Type B pancreatic cell (in vitro differentiated cells): ENCODE data around the gene PPIE. TPM values are rescaled to one million over a fixed set of nuclear protein-coding genes. Genes with fewer than 3 reads are reported as not detected.
"Not testable (repeated sequence)": the region's sequence is repeated elsewhere in the genome, so short reads cannot be mapped to it uniquely, and the experiment has no call there.

Experiments
- DNase-seq: peaks from one replicate; pipeline ENCODE4 v3.0.0; 2021; ENCODE audit warnings: mixed read lengths; ENCODE audit not compliant: unreplicated experiment; ENCODE audit errors: extremely low spot score
- H3K27ac Mint-ChIP-seq: 2 replicates; pipeline ENCODE4 v1.8.0; 2021; ENCODE audit warnings: mild to moderate bottlenecking, mixed read lengths
- H3K27me3 Mint-ChIP-seq: 2 replicates; pipeline ENCODE4 v1.8.0; 2021; ENCODE audit warnings: mixed read lengths
- H3K36me3 Mint-ChIP-seq: 2 replicates; pipeline ENCODE4 v1.8.0; 2021; ENCODE audit warnings: mixed read lengths
- H3K4me1 Mint-ChIP-seq: one replicate; pipeline ENCODE4 v1.8.0; 2021; ENCODE audit warnings: mixed read lengths; ENCODE audit not compliant: unreplicated experiment
- H3K4me3 Mint-ChIP-seq: 2 replicates; pipeline ENCODE4 v1.8.0; 2021; ENCODE audit warnings: mild to moderate bottlenecking, mixed read lengths
- H3K9me3 Mint-ChIP-seq: 2 replicates; pipeline ENCODE4 v1.8.0; 2021; ENCODE audit warnings: mixed read lengths
- total RNA-seq: library from RNA; stranded (reverse); gene quantifications from 2 replicates; pipeline ENCODE4 v1.2.1, GENCODE V29; 2021; ENCODE audit warnings: low replicate concordance
- TF ChIP-seq, protein P1 (sequence below): fragments of 200-600 bp; sonication (generic); conservative IDR thresholded peaks from 2 replicates; pipeline ENCODE4 v1.5.0; 2021; ENCODE audit warnings: antibody characterized with exemption, mild to moderate bottlenecking

PPIE gene
- total RNA-seq, 1 donor from 2014 or later: 50.0 TPM

DNA sequence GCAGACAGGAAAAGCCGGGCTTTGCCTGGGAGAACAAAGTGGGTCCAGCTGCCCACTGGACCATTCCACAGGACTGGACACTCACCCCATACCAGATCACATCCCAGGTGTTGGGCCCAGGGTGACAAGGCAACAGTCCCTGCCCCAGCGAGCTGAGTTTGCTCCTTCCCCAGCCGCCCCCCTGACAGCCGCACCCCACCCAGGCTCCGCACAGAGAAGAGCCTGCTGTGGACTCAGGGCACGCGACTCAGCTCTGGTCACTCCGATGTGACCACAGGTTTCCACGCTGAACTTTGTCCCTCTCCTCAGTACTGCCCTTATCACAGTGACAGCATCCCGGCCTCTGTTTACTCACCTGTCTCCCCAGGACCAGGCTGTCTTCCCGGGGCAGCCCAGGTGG, 48.8 kb downstream of the PPIE start:
- H3K9me3 Mint-ChIP-seq: no peaks in the 10 kb centered on the region
- no peak overlapping the region for H3K27ac Mint-ChIP-seq
- H3K4me3 Mint-ChIP-seq: peak overlapping the region; percentile 71
- no peaks in the 10 kb centered on the region for H3K4me1 Mint-ChIP-seq
- H3K27me3 Mint-ChIP-seq: peaks cover 66% of the 10 kb centered on the region
- no peaks in the 10 kb centered on the region for H3K36me3 Mint-ChIP-seq
- DNase-seq: no peak
- TF ChIP-seq, protein P1, sequence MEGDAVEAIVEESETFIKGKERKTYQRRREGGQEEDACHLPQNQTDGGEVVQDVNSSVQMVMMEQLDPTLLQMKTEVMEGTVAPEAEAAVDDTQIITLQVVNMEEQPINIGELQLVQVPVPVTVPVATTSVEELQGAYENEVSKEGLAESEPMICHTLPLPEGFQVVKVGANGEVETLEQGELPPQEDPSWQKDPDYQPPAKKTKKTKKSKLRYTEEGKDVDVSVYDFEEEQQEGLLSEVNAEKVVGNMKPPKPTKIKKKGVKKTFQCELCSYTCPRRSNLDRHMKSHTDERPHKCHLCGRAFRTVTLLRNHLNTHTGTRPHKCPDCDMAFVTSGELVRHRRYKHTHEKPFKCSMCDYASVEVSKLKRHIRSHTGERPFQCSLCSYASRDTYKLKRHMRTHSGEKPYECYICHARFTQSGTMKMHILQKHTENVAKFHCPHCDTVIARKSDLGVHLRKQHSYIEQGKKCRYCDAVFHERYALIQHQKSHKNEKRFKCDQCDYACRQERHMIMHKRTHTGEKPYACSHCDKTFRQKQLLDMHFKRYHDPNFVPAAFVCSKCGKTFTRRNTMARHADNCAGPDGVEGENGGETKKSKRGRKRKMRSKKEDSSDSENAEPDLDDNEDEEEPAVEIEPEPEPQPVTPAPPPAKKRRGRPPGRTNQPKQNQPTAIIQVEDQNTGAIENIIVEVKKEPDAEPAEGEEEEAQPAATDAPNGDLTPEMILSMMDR: no peak

DNA sequence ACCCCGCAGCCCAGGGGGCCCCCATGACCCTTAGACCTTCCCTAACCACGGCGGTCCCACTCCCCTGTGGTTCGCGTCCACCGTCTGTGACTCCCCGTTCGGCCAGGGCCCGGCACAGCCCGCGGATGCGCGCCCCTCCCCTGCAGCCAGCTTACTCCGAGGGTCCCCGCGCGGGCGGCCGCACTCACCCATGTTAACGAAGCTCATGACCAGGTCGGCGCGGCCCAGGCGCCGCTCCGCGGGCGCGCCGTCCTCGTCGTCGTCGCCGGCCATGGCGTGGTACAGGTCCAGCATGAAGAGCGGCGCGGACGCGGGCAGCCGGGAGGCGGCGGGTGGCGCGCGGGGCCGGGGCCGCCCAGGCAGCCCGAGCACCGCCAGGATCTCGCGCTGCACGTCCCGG, 49.3 kb downstream of the PPIE start:
- not testable (repeated sequence) for H3K9me3 Mint-ChIP-seq, H3K4me1 Mint-ChIP-seq, H3K27ac Mint-ChIP-seq, DNase-seq, H3K4me3 Mint-ChIP-seq, H3K36me3 Mint-ChIP-seq
- H3K27me3 Mint-ChIP-seq: peaks cover 68% of the 10 kb centered on the region

DNA sequence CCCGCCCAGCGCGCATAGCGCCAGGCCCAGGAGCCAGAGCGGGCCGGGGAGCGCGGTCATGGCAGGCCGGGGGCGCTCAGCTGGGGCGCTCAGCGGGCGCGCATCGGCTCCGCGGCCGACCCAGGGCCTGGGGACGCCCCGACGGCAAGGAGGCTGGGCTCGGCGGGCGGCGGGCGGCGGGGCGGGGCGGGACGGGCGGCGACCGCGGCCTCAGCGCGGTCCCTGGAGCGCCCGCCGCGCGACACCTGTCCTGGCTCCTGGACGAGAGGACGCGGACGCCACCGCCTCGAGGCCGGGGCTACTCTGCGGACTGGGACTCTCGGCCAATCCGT, 49.7 kb downstream of the PPIE start:
- TF ChIP-seq, protein P1: no peak
- H3K36me3 Mint-ChIP-seq: no peaks in the 10 kb centered on the region
- H3K4me3 Mint-ChIP-seq: no peak overlapping the region
- H3K27ac Mint-ChIP-seq: no peak overlapping the region
- peaks cover 68% of the 10 kb centered on the region for H3K27me3 Mint-ChIP-seq
- no peaks in the 10 kb centered on the region for H3K4me1 Mint-ChIP-seq
- DNase-seq: no peak
- H3K9me3 Mint-ChIP-seq: no peaks in the 10 kb centered on the region

DNA sequence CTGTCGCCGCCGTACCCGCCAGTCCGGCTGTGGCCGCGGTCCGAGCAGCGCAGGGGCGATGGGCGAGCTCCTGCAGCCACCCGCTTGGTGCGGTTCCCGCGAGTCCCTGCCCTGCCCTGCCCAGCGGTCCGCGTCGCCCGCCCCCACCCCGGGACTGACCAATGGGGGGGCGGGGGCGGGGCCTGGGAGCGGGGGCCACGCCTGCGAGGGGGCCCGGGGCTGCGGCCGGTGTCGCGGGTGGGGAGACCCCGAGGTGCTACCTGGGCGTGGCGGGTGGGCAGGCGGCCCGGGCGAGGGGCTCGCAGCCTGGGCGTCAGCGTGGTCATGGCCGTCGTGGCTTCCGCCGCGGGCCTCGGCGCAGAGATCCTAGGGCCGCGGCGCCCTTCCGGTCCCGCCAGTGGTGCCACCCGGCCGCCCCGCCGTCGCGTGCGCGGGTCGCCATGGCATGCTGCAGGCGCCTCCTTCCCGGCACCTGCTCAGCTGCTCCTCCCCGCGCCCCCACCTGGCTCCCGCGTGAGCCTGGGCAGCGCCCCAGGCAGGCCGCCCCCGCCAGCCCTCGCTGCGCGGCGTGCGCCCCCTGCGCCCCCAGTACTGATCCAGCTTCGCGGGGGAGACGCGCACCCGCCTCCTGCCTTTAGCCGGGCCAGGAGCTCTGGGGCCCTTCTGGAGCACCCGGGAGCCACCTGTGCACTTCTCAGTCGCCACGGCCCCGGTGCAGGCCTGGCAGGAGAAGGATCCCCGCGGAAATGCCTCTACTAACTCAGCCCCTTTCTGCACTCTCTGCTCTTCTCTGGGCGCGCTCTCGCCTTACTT, 50.3 kb downstream of the PPIE start, which contains the start of gene BMP8B:
BMP8B (minus strand) TSS at position 108 of the 813 bp plus-strand sequence. CDS start 380 bp downstream, outside the sequence.
- Mint-ChIP-seq H3K4me1 (no peaks in the 10 kb centered on the region), H3K36me3 (no peaks in the 10 kb centered on the region), H3K27ac (no peak within 1 kb of the TSS), H3K4me3 (peak within 1 kb of the TSS; percentile 84), H3K27me3 (peaks cover 67% of the 10 kb centered on the region), H3K9me3 (no peaks in the 10 kb centered on the region)
- DNase-seq: no peak
- TF ChIP-seq, protein P1: no peak

DNA sequence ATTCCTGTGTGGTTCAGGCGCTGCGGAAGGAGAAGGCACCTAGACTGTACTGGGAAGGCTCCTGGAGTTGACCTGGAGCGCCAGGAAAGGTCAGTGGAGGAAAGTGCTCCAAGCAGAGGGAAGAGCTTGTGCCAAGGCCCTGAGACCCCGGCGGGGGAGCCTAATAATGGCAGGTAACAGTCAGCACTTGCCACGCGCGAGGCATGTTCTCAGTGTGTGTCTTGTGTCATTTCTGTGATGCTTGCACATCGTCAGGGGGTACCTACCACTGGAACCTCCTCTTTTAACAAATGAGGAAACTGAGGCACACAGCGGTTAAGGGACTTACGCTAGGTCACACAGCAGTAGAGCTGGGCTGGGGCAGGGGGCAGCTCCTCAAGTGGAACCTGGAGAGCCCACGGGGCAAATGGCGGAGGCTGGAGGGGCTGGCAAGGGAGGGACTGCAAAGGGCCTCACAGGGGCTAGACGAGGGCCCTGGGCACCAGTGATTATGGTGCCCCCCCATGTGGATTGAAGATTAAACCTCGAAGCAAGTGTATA, 51.0 kb downstream of the PPIE start:
- Mint-ChIP-seq H3K4me3 (peak overlapping the region; percentile 84), H3K4me1 (no peaks in the 10 kb centered on the region), H3K36me3 (no peaks in the 10 kb centered on the region), H3K9me3 (no peaks in the 10 kb centered on the region), H3K27me3 (peaks cover 67% of the 10 kb centered on the region), H3K27ac (no peak overlapping the region)
- TF ChIP-seq, protein P1: no peak
- DNase-seq: no peak

DNA sequence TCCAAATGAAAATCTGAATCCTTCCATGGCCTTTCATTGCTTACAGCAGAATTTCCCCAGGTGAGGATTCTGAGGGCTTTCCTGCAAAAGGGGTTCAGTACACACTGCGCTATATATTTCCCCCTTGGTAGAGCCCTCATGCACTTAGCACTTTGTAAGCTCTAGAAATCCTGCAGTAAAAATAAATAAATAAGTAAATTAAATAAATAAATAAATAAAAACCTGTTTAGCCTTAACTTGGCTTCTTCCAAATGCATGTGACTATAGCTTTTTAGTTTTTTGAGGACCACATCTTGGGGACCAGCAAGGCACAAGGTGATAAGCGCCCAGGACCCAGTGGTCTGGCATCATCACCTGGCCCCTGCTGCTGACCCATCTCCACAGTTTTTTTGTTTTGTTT, 53.2 kb downstream of the PPIE start:
- no peaks in the 10 kb centered on the region for H3K36me3 Mint-ChIP-seq
- no peaks in the 10 kb centered on the region for H3K9me3 Mint-ChIP-seq
- H3K27ac Mint-ChIP-seq: no peak overlapping the region
- H3K4me1 Mint-ChIP-seq: no peaks in the 10 kb centered on the region
- H3K4me3 Mint-ChIP-seq: no peak overlapping the region
- peaks cover 63% of the 10 kb centered on the region for H3K27me3 Mint-ChIP-seq
- DNase-seq: no peak
- TF ChIP-seq, protein P1: no peak
